ENCODE results near the gene OPCML.

GRCh38 chr11:133081020-133081419 is 451.3 kb downstream of the OPCML start:
- TF ChIP-seq, protein P1, sequence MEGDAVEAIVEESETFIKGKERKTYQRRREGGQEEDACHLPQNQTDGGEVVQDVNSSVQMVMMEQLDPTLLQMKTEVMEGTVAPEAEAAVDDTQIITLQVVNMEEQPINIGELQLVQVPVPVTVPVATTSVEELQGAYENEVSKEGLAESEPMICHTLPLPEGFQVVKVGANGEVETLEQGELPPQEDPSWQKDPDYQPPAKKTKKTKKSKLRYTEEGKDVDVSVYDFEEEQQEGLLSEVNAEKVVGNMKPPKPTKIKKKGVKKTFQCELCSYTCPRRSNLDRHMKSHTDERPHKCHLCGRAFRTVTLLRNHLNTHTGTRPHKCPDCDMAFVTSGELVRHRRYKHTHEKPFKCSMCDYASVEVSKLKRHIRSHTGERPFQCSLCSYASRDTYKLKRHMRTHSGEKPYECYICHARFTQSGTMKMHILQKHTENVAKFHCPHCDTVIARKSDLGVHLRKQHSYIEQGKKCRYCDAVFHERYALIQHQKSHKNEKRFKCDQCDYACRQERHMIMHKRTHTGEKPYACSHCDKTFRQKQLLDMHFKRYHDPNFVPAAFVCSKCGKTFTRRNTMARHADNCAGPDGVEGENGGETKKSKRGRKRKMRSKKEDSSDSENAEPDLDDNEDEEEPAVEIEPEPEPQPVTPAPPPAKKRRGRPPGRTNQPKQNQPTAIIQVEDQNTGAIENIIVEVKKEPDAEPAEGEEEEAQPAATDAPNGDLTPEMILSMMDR (IDR thresholded peaks at IDR 0.05) = no peak
- no peak for TF ChIP-seq POLR2A (IDR thresholded peaks at IDR 0.05)
